Right atrium auricular region (tissue), 2 donors: ENCODE results near the gene AGRN. TPM values are rescaled to one million over a fixed set of nuclear protein-coding genes. Genes with fewer than 3 reads are reported as not detected.
"Not testable (repeated sequence)": the region's sequence is repeated elsewhere in the genome, so short reads cannot be mapped to it uniquely, and the experiment has no call there.

ENCODE experiments used
- DNase-seq: peaks from one replicate; pipeline ENCODE4 v3.0.0-alpha.2; 2019; ENCODE audit warnings: low spot score
- H3K27ac ChIP-seq, 2 donors: fragments of 200-600 bp; sonication (generic); 1 replicate in 1 of 2; 2 replicates in 1 of 2; pipeline ENCODE4 v1.5.1; 2016 to 2019
- H3K27me3 ChIP-seq, 2 donors: fragments of 200-600 bp; sonication (generic); one replicate each; pipeline versions ENCODE4 v1.5.1 to v1.6.0; 2017 to 2019
- H3K36me3 ChIP-seq: fragments of 200-600 bp; sonication (generic); one replicate; pipeline ENCODE4 v1.5.1; 2016
- H3K4me1 ChIP-seq, 2 donors: fragments of 200-600 bp; sonication (generic); one replicate each; pipeline versions ENCODE4 v1.5.1 to v1.6.0; 2017 to 2019
- H3K4me3 ChIP-seq, 2 donors: fragments of 200-600 bp; sonication (generic); 1 replicate in 1 of 2; 2 replicates in 1 of 2; pipeline ENCODE4 v1.5.1; 2017 to 2019; ENCODE audit warnings: mild to moderate bottlenecking in 1 of 2, moderate library complexity in 1 of 2
- H3K9me3 ChIP-seq, 2 donors: fragments of 200-600 bp; sonication (generic); one replicate each; pipeline ENCODE4 v1.5.1; 2019
- CTCF ChIP-seq, 2 donors: fragments of 200-600 bp; sonication (generic); IDR thresholded peaks; one replicate each; pipeline ENCODE4 v1.5.1; 2019; ENCODE audit warnings: antibody characterized with exemption in 2 of 2
- total RNA-seq, 2 donors: library from RNA; depleted of rRNA; stranded (reverse); fragments of >200 nt; gene quantifications; one replicate each; pipeline ENCODE4 v1.1.0, GENCODE V29; 2016

The AGRN gene
- total RNA-seq, 2 donors from 2014 or later = 22.5 to 27.9 TPM

DNA sequence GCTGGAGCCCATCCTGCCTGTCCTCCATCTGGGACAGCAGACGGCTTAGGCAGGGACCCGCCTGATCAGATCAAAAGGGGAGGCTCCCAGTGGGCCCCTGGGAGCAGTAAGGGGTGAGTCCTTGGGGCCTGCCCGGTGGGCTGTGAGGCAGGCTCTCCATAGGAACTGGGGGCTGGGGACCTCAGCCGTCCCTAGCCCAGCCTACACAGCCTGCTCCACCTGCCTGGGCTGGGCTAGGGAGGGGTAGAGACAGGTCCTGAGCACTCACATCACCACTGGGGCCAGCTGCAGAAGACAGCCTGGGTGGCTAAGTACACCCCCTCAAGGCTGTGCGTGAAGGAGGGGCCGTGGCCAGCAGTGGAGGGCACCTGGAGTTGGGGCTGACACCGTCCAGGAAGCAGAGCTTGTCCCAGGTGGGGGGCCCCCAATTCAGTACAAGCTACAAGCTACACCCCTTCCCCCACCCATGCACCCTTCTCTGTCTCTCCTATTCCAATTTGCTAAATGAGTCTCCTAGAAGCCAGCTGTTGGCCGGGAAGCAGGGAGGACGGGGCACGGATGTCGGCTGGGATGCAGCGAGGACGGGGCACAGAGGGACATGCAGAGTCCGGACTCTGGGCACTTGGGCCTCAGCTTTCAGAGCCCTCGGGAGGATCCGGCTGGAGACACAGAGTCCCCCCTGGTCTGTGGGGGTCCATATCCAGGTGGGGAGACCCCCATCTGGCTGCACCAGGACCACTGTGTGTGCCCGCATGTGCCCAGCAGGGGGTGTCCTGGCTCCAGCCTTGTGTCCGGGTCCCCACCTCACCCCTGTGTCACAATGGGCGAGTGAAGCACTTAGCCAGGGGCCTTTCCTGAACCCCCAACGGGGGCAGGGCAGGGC lies 4.9 kb upstream of the AGRN start:
- no peak for DNase-seq
- H3K27me3 ChIP-seq = no peaks in the 10 kb centered on the region
- peak overlapping the region; percentile 90 to 94 for H3K27ac ChIP-seq
- no peaks in the 10 kb centered on the region for H3K9me3 ChIP-seq
- peak in 1 of 2 donors; percentile 45 for TF ChIP-seq CTCF (IDR thresholded peaks at IDR 0.05)
- peak overlapping the region in 1 of 2 donors; percentile 68 for H3K4me3 ChIP-seq
- peaks cover 0 to 16% of the 10 kb centered on the region in 2 donors for H3K4me1 ChIP-seq
- H3K36me3 ChIP-seq = no peaks in the 10 kb centered on the region

DNA sequence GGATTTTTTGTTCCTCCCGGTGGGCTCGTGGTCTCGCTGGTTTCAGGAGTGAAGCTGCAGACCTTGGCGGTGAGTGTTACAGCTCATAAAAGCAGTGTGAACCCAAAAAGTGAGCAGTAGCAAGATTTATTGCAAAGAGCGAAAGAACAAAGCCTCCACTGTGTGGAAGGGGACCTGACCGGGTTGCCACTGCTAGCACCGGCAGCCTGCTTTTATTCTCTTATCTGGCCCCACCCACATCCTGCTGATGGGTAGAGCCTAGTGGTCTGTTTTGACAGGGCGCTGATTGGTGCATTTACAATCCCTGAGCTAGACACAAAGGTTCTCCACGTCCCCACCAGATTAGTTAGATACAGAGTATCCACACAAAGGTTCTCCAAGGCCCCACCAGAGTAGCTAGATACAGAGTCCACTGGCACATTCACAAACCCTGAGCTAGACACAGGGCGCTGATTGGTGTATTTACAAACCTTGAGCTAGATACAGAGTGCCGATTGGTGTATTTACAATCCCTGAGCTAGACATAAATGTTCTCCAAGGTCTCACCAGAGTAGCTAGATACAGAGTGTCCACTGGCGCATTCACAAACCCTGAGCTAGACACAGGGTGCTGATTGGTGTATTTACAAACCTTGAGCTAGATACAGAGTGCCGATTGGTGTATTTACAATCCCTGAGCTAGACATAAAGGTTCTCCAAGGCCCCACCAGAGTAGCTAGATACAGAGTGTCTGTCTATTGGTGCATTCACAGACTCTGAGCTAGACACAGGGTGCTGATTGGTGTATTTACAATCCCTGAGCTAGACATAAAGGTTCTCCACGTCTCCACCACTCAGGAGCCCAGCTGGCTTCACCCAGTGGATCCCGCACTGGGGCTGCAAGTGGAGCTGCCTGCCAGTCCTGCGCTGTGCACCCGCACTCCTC lies 2.3 kb upstream of the AGRN start:
- not testable (repeated sequence) for H3K27ac ChIP-seq, H3K4me3 ChIP-seq, H3K36me3 ChIP-seq, H3K27me3 ChIP-seq, H3K9me3 ChIP-seq, DNase-seq
- H3K4me1 ChIP-seq = peaks cover 0 to 31% of the 10 kb centered on the region in 2 donors

DNA sequence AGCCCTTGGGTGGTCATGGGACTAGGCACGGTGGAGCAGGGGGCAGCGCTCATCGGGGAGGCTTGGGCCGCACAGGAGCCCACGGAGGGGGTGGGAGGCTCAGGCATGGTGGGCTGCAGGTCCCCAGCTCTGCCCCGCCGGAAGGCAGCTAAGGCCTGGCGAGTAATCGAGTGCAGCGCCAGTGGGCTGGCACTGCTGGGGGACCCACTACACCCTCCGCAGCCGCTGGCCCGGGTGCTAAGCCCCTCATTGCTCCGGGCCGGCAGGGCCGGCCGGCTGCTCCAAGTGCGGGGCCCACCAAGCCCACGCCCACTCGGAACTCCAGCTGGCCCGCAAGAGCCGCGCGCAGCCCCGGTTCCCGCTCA lies 1.6 kb upstream of the AGRN start:
- H3K4me3 ChIP-seq, H3K27me3 ChIP-seq, DNase-seq, H3K9me3 ChIP-seq, H3K36me3 ChIP-seq, H3K27ac ChIP-seq: not testable (repeated sequence)
- peaks cover 0 to 32% of the 10 kb centered on the region in 2 donors for H3K4me1 ChIP-seq

- Histone ChIP-seq H3K36me3 (no peaks in the 10 kb centered on the region), H3K4me1 (peaks cover 0 to 33% of the 10 kb centered on the region in 2 donors), H3K4me3 (peak overlapping the region; percentile 69 to 76), H3K27ac (peak overlapping the region; percentile 87 to 94), H3K9me3 (no peaks in the 10 kb centered on the region), H3K27me3 (no peaks in the 10 kb centered on the region)
- TF ChIP-seq CTCF (IDR thresholded peaks at IDR 0.05) = peak; percentile 65 to 72
- DNase-seq = peak; percentile 75
Measured at GRCh38 chr1:1019122-1019999, 559 bp upstream of the AGRN start.

DNA sequence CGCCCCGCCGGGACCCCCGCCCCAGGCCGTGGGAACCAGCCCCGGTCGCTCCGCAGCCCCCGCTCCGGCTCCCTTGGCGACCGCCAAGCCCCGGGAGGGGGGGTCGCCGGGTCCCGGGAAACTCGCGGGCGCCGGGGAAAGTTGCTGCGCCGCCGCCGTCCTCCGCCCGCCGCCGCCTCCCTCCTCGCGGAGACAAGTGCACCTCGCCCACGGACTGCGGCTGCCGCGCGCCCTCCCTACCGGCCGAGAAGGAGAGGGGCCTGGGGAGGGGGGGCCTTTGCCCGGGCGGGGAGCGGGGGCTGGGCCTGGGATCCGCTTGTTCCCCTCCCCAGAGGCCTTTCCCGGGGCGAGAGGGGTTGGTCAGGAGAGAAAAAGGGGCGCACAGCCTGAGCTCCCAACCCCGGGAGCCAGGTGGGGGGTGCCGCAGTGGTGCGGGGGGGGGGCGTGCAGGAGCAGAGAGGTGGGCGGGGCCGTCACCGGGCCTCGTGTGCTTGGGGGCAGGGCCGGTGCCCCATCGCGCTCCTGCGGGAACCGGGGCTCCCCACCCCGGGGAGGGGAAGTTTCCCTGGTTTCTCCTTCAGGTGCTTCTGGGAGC lies 592 bp downstream of the AGRN start:
- TF ChIP-seq CTCF (IDR thresholded peaks at IDR 0.05) = no peak
- H3K27me3 ChIP-seq = no peaks in the 10 kb centered on the region
- no peaks in the 10 kb centered on the region for H3K9me3 ChIP-seq
- H3K27ac ChIP-seq = peak overlapping the region; percentile 87 to 94
- no peaks in the 10 kb centered on the region for H3K36me3 ChIP-seq
- peaks cover 0 to 43% of the 10 kb centered on the region in 2 donors for H3K4me1 ChIP-seq
- DNase-seq = no peak
- H3K4me3 ChIP-seq = peak overlapping the region; percentile 69 to 76
